ENCODE data around the gene SERINC4. TPM values are rescaled to one million over a fixed set of nuclear protein-coding genes. Genes with fewer than 3 reads are reported as not detected.

Gene SERINC4
- total and polyA plus RNA-seq, 10 of the 15 experiments (the other 5 are each of a cell fraction or from before 2014, with no cell fraction given) = 0.06 to 0.96 (median 0.26) TPM; not detected in 1

DNA sequence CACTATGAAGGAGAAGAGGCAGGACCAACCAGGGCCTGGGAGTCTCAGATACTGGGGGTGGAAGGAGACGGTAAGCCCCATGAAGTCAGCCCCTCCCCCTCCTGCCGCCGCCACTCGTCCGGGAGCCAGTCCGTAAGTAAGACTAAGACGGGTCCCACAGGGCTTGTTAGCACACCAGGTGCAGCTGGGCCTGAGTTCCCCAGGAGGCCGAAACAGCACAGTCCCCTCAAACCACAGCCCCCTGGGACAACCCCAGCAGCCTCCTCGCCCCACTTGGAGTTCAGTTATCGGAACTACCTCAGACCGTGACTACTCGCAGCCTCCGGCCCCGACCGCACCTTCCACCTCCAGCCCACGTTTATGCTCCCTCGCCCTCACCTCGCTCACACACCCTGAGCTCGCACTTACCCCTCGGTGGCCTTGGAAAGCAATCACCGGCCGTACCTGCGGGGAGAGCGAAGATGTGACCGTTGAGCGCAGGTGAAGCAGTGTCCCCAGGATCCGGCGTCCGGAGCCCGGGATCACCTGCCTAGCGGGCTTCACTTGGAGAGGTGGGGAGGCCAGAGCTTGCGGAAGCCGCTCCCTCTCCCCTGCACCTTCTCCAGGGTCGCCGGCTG is 23.8 kb downstream of the SERINC4 start:
- H3K9me3 ChIP-seq (replicated peaks; ENCODE audit: control insufficient read depth, insufficient read depth, low read length) = no peaks in the 10 kb centered on the region; the same call in 2 of the 3 replicates
- CTCF ChIA-PET = interaction anchor here (0.7 to 5.8 kb wide), 13 partner anchors 11 to 55 kb away, joined by 3 to 72 read pairs (median 6); partner anchors contain the start of genes HYPK, MFAP1, SERF2 and SERINC4
- no peaks in the 10 kb centered on the region for H4K20me1 ChIP-seq (ENCODE audit: control insufficient read depth, insufficient read depth)
- intact Hi-C loops (cut with micrococcal nuclease; ENCODE audit: unreplicated experiment) = loop anchor here (2.0 to 5.0 kb wide), 2 partner anchors 33 to 51 kb away; partner anchors contain the start of gene WDR76
- RAD21 ChIA-PET (ENCODE audit: unreplicated experiment) = interaction anchor here (1.0 to 3.5 kb wide), 13 partner anchors 10 to 406 kb away, joined by 4 to 54 read pairs (median 10); partner anchors contain the start of genes HYPK, MFAP1, SERF2 and SERINC4
- peak overlapping the region; percentile 79 for H3K9ac ChIP-seq (ENCODE audit: control insufficient read depth, insufficient read depth, low read length)
- H3K4me2 ChIP-seq (ENCODE audit: control insufficient read depth, insufficient read depth) = peak overlapping the region; percentile 100
- SMC1A ChIA-PET (ENCODE audit: uncharacterized antibody, unreplicated experiment) = interaction anchor here (0.6 to 14.9 kb wide), 14 partner anchors 10 to 102 kb away, joined by 3 to 129 read pairs (median 4); partner anchors contain the start of genes MFAP1, PDIA3 and SERF2
- DNase-seq (ENCODE audit: low read depth, low spot score) = peak; percentile 66
- peak; percentile 62 for FAIRE-seq
- peak overlapping the region; percentile 91 for H3K27ac ChIP-seq (ENCODE audit: control insufficient read depth, insufficient read depth)
- POLR2A ChIA-PET = interaction anchor here (1.0 to 4.4 kb wide), 9 partner anchors 12 to 512 kb away, joined by 4 to 58 read pairs (median 10); partner anchors contain the start of genes GOLM2, HYPK, MFAP1 and SERF2
- H3K4me3 ChIP-seq = peak overlapping the region; percentile 78
- under 1% methylated on average over 35 of the region's 35 CpGs for WGBS (ENCODE audit: insufficient coverage, insufficient replicate concordance, low lambda C conversion rate, missing lambda C conversion rate)
- H3K36me3 ChIP-seq (ENCODE audit: control insufficient read depth in 2 of 2, insufficient read depth in 2 of 2, low read length in 1 of 2) = peaks cover 9 to 18% of the 10 kb centered on the region in 2 experiments
- H3K4me1 ChIP-seq (ENCODE audit: control insufficient read depth, insufficient read depth, low read length) = peaks cover 16% of the 10 kb centered on the region
- ATAC-seq = peak; percentile 75
- H3K27me3 ChIP-seq (replicated peaks in 1 of 2; ENCODE audit: control insufficient read depth in 2 of 2, insufficient read depth in 2 of 2, low read length in 1 of 2) = no peaks in the 10 kb centered on the region
- H2AFZ ChIP-seq (ENCODE audit: control insufficient read depth, low read depth, low read length) = peak overlapping the region; percentile 77
- in situ Hi-C loops (cut with MboI) = loop anchor here (25.0 kb wide), 1 partner anchor 1514 kb away; the partner anchor contains the start of genes GANC and TMEM87A
- no peaks in the 10 kb centered on the region for H3K79me2 ChIP-seq (ENCODE audit: control insufficient read depth, insufficient read depth, low read length)
- BruUV-seq (replicated peaks) = no TSS peak
- TF ChIP-seq, protein P1, sequence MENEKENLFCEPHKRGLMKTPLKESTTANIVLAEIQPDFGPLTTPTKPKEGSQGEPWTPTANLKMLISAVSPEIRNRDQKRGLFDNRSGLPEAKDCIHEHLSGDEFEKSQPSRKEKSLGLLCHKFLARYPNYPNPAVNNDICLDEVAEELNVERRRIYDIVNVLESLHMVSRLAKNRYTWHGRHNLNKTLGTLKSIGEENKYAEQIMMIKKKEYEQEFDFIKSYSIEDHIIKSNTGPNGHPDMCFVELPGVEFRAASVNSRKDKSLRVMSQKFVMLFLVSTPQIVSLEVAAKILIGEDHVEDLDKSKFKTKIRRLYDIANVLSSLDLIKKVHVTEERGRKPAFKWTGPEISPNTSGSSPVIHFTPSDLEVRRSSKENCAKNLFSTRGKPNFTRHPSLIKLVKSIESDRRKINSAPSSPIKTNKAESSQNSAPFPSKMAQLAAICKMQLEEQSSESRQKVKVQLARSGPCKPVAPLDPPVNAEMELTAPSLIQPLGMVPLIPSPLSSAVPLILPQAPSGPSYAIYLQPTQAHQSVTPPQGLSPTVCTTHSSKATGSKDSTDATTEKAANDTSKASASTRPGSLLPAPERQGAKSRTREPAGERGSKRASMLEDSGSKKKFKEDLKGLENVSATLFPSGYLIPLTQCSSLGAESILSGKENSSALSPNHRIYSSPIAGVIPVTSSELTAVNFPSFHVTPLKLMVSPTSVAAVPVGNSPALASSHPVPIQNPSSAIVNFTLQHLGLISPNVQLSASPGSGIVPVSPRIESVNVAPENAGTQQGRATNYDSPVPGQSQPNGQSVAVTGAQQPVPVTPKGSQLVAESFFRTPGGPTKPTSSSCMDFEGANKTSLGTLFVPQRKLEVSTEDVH (IDR thresholded peaks at IDR 0.05; ENCODE audit: low read depth, partially characterized antibody) = no peak
- no peak; the same call in 1 of the 2 replicates for TF ChIP-seq NFIC (IDR thresholded peaks at IDR 0.05; ENCODE audit: low read depth, low read length)
- TF ChIP-seq JUND (IDR thresholded peaks at IDR 0.05; ENCODE audit: low read depth, low read length) = no peak; the same call in 1 of the 2 replicates
- TF ChIP-seq, protein P2, sequence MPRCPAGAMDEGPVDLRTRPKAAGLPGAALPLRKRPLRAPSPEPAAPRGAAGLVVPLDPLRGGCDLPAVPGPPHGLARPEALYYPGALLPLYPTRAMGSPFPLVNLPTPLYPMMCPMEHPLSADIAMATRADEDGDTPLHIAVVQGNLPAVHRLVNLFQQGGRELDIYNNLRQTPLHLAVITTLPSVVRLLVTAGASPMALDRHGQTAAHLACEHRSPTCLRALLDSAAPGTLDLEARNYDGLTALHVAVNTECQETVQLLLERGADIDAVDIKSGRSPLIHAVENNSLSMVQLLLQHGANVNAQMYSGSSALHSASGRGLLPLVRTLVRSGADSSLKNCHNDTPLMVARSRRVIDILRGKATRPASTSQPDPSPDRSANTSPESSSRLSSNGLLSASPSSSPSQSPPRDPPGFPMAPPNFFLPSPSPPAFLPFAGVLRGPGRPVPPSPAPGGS (IDR thresholded peaks at IDR 0.05; ENCODE audit: borderline replicate concordance, insufficient read depth, low read depth, low read length, poor library complexity, severe bottlenecking) = peak; percentile 70
- TF ChIP-seq, protein P3, sequence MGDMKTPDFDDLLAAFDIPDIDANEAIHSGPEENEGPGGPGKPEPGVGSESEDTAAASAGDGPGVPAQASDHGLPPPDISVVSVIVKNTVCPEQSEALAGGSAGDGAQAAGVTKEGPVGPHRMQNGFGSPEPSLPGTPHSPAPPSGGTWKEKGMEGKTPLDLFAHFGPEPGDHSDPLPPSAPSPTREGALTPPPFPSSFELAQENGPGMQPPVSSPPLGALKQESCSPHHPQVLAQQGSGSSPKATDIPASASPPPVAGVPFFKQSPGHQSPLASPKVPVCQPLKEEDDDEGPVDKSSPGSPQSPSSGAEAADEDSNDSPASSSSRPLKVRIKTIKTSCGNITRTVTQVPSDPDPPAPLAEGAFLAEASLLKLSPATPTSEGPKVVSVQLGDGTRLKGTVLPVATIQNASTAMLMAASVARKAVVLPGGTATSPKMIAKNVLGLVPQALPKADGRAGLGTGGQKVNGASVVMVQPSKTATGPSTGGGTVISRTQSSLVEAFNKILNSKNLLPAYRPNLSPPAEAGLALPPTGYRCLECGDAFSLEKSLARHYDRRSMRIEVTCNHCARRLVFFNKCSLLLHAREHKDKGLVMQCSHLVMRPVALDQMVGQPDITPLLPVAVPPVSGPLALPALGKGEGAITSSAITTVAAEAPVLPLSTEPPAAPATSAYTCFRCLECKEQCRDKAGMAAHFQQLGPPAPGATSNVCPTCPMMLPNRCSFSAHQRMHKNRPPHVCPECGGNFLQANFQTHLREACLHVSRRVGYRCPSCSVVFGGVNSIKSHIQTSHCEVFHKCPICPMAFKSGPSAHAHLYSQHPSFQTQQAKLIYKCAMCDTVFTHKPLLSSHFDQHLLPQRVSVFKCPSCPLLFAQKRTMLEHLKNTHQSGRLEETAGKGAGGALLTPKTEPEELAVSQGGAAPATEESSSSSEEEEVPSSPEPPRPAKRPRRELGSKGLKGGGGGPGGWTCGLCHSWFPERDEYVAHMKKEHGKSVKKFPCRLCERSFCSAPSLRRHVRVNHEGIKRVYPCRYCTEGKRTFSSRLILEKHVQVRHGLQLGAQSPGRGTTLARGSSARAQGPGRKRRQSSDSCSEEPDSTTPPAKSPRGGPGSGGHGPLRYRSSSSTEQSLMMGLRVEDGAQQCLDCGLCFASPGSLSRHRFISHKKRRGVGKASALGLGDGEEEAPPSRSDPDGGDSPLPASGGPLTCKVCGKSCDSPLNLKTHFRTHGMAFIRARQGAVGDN (IDR thresholded peaks at IDR 0.05) = peak; percentile 49; the same call in 1 of the 2 replicates
- TF ChIP-seq EGR1 (IDR thresholded peaks at IDR 0.05; ENCODE audit: borderline replicate concordance in 1 of 2, low read depth in 2 of 2, low read length in 2 of 2) = no peak
- no peak for TF ChIP-seq HDAC6 (IDR thresholded peaks at IDR 0.05; ENCODE audit: unreplicated experiment)
- no peak for TF ChIP-seq IRF4 (IDR thresholded peaks at IDR 0.05; ENCODE audit: low read depth, low read length)
- TF ChIP-seq SRF (IDR thresholded peaks at IDR 0.05; ENCODE audit: low read depth in 2 of 2, low read length in 2 of 2) = no peak
- TF ChIP-seq BACH1 (IDR thresholded peaks at IDR 0.05; ENCODE audit: borderline replicate concordance) = peak; percentile 63; the same call in 1 of the 2 replicates
- TF ChIP-seq NR2C1 (IDR thresholded peaks at IDR 0.05) = no peak
- no peak for TF ChIP-seq NRF1 (conservative IDR thresholded peaks at IDR 0.05; ENCODE audit: low read depth, low read length)
- TF ChIP-seq JUNB (IDR thresholded peaks at IDR 0.05) = no peak
- peak; percentile 69 for TF ChIP-seq CHD2 (IDR thresholded peaks at IDR 0.05; ENCODE audit: borderline replicate concordance, low read depth, low read length)
